Gastrocnemius medialis (tissue), 4 donors: ENCODE data around the gene RAB5A.

Experiments used
- CTCF ChIP-seq, 5 experiments: fragments of 450-650 bp in 3 of 5; fragments of 200-600 bp in 2 of 5; sonication (generic) in 2 of 5; IDR thresholded peaks in 4 of 5; conservative IDR thresholded peaks in 1 of 5; 1 replicate in 4 of 5; 2 replicates in 1 of 5; pipeline ENCODE4 v1.5.1; 2016 to 2019; ENCODE audit warnings: antibody characterized with exemption in 5 of 5, mild to moderate bottlenecking in 3 of 5, moderate library complexity in 3 of 5
- POLR2A ChIP-seq, 2 donors: fragments of 450-650 bp; IDR thresholded peaks; one replicate each; pipeline ENCODE4 v1.6.1; 2017; ENCODE audit warnings: antibody characterized with exemption in 2 of 2, mild to moderate bottlenecking in 2 of 2, moderate library complexity in 2 of 2

DNA sequence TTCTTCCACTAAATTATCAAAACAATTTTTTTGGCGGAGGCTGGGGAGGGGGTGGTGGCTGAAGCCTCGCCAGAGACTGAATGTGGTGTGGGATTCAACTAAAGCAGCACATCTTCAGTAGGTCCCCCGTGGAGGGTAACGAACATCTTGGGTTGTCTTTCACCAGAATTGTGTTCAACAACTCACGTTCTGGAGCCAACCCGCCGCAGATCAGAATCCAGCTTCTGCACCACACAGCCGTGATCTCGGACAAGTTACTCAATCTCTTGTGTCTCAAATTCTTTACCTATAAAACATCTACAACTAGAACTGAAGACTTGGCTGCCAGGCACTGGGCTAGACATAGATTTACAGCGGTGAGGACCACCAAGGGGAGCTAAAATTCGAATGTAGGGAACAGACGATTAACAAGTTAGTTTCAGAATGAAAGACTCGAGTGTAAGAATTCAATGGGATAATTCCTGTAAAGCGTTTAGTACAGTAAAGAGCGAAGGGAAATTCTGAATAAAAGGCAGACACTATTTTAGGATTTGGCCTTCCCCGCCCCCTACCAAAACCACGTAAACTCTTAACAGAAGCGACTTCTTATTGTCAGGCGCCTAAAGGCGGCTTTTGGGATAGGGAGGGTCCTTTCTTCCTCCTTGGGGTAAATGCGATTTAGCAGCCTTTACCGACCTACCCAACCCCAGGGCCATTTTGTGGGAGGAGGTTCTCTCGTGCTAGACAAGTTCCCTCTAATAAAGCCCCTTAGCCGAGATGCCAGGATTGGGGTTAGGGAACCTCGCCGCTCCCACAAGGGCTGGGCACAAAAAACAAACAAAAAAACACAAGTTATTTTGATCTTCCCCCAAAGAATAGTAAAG is 697 bp upstream of the RAB5A start:
- no peak for TF ChIP-seq CTCF (IDR thresholded peaks at IDR 0.05 in 4 of 5, conservative IDR thresholded peaks at IDR 0.05 in 1 of 5)
- no peak for TF ChIP-seq POLR2A (IDR thresholded peaks at IDR 0.05)
